Measurements from ENCODE around the gene MRPS2. TPM values are rescaled to one million over a fixed set of nuclear protein-coding genes. Genes with fewer than 3 reads are reported as not detected.

MRPS2 gene
- total RNA-seq, 3 donors from 2014 or later (not counting 1 experiment from before 2014, with no cell fraction given), result 15.6 to 26.7 (median 24.7) TPM

DNA sequence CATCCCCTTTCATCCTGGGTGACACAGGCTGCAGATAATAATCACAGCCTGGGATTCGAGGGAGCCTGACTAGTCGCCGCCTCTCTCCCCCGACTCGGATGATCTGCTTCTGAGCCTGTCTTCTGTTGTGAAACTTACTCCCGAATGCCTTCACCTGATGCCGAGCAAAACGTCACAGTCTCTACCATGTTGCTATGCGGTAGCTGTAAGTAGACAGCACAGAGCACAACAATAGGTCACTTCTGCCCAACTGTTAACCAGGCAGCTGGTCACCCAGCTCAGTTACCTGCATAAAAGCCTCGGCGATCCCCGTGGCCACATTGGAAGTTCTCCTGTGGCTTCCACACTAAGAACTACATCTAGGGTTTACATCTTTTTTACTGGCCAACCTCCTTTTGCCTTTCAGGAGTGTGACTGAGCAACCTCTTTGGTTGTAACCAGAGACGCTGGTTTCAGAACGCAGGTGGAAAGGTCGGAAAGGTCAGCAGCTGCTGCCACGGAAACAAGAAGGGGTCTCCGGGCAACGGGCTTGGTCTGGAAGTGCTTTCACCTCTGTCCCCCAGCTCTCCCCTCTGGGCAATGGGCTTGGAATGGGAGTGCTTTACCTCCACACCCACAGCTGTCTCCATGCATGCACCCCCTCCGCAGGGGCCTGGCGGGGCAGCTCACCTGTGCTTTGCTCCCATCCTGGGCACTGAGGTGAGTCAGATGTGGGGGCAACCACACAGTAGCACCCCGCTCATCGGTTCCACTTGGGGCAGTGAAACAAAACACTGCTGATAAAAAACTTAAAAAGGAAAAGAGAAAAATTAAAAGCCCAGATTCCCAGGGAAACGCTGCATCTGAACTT lies 28.5 kb upstream of the MRPS2 start:
- 89% methylated on average over 23 of the region's 23 CpGs for WGBS (ENCODE audit: insufficient coverage)
- no peak for TF ChIP-seq CTCF (IDR thresholded peaks at IDR 0.05)
- Mint-ChIP-seq H3K9me3 (no peaks in the 10 kb centered on the region), H3K36me3 (no peaks in the 10 kb centered on the region), H3K27ac (no peak overlapping the region), H3K4me3 (no peak overlapping the region), H3K4me1 (no peaks in the 10 kb centered on the region), H3K27me3 (ENCODE audit: low read depth in 2 of 2) (peaks cover 11 to 16% of the 10 kb centered on the region in 2 donors)
- no peak overlapping the region for H3K27ac ChIP-seq (ENCODE audit: low read length)
- no peaks in the 10 kb centered on the region for H3K27me3 ChIP-seq (ENCODE audit: control insufficient read depth, insufficient read depth, low read length)
- no peaks in the 10 kb centered on the region for H3K9me3 ChIP-seq (ENCODE audit: control insufficient read depth, insufficient read depth, low read length)
- intact Hi-C loops (cut with micrococcal nuclease), result no loop called here
- DNase-seq (no peak), ATAC-seq (no peak)
- H3K36me3 ChIP-seq (ENCODE audit: control insufficient read depth, insufficient read depth, low read length), result no peaks in the 10 kb centered on the region
- no peak overlapping the region for H3K4me3 ChIP-seq (ENCODE audit: low read length)
- H3K4me1 ChIP-seq (ENCODE audit: control insufficient read depth, insufficient read depth, low read length), result peaks cover 4% of the 10 kb centered on the region

GRCh38 chr9:135473972-135474543 lies 26.4 kb upstream of the MRPS2 start:
- no peaks in the 10 kb centered on the region for H3K9me3 ChIP-seq (ENCODE audit: control insufficient read depth, insufficient read depth, low read length)
- Mint-ChIP-seq H3K4me1 (peaks cover 5% of the 10 kb centered on the region in 2 donors), H3K36me3 (no peaks in the 10 kb centered on the region), H3K4me3 (no peak overlapping the region), H3K9me3 (no peaks in the 10 kb centered on the region), H3K27me3 (ENCODE audit: low read depth in 2 of 2) (peaks cover 9 to 13% of the 10 kb centered on the region in 2 donors), H3K27ac (no peak overlapping the region)
- no peak overlapping the region for H3K27ac ChIP-seq (ENCODE audit: low read length)
- no peak for TF ChIP-seq CTCF (IDR thresholded peaks at IDR 0.05)
- H3K36me3 ChIP-seq (ENCODE audit: control insufficient read depth, insufficient read depth, low read length), result no peaks in the 10 kb centered on the region
- intact Hi-C loops (cut with micrococcal nuclease), result no loop called here
- H3K4me1 ChIP-seq (ENCODE audit: control insufficient read depth, insufficient read depth, low read length), result peaks cover 5% of the 10 kb centered on the region
- WGBS (ENCODE audit: insufficient coverage), result 82% methylated on average over 12 of the region's 12 CpGs
- ATAC-seq, result no peak
- no peak overlapping the region for H3K4me3 ChIP-seq (ENCODE audit: low read length)
- H3K27me3 ChIP-seq (ENCODE audit: control insufficient read depth, insufficient read depth, low read length), result no peaks in the 10 kb centered on the region
- no peak for DNase-seq

- peaks cover 5% of the 10 kb centered on the region in 2 donors for H3K4me1 Mint-ChIP-seq
- peaks cover 5% of the 10 kb centered on the region for H3K4me1 ChIP-seq (ENCODE audit: control insufficient read depth, insufficient read depth, low read length)
- no peak overlapping the region for H3K27ac ChIP-seq (ENCODE audit: low read length)
- ATAC-seq, result peak in 1 of 3 donors; percentile 46
- H3K36me3 Mint-ChIP-seq, result no peaks in the 10 kb centered on the region
- H3K4me3 Mint-ChIP-seq, result no peak overlapping the region
- H3K9me3 Mint-ChIP-seq, result no peaks in the 10 kb centered on the region
- H3K36me3 ChIP-seq (ENCODE audit: control insufficient read depth, insufficient read depth, low read length), result no peaks in the 10 kb centered on the region
- H3K27me3 ChIP-seq (ENCODE audit: control insufficient read depth, insufficient read depth, low read length), result no peaks in the 10 kb centered on the region
- no peaks in the 10 kb centered on the region for H3K9me3 ChIP-seq (ENCODE audit: control insufficient read depth, insufficient read depth, low read length)
- H3K27ac Mint-ChIP-seq, result no peak overlapping the region
- intact Hi-C loops (cut with micrococcal nuclease), result no loop called here
- H3K27me3 Mint-ChIP-seq (ENCODE audit: low read depth in 2 of 2), result peaks cover 8 to 13% of the 10 kb centered on the region in 2 donors
- DNase-seq, result peak in 1 of 2 donors; percentile 32
- 16% methylated on average over 11 of the region's 12 CpGs for WGBS (ENCODE audit: insufficient coverage)
- no peak overlapping the region for H3K4me3 ChIP-seq (ENCODE audit: low read length)
- no peak for TF ChIP-seq CTCF (IDR thresholded peaks at IDR 0.05)
Observed at GRCh38 chr9:135474915-135475314, 25.6 kb upstream of the MRPS2 start.

All from natural killer cell (primary cell).